ENCODE data around the gene SLC10A3. TPM values are rescaled to one million over a fixed set of nuclear protein-coding genes. Genes with fewer than 3 reads are reported as not detected.

The SLC10A3 gene
- total and polyA plus RNA-seq, 2 of the 8 experiments (the other 6 are each of a cell fraction or from before 2014, with no cell fraction given): 6.8 to 9.5 TPM

GRCh38 chrX:154511761-154512160, 21.3 kb upstream of the SLC10A3 start:
- Histone ChIP-seq H2AFZ (ENCODE audit: low read length) (no peak overlapping the region), H3K56ac (replicated peaks; ENCODE audit: insufficient read length, low read depth, low read length) (no peak overlapping the region), H3K23me2 (ENCODE audit: low read depth, low read length) (peaks cover 6% of the 10 kb centered on the region), H3K9ac (replicated peaks in 1 of 4; ENCODE audit: extremely low read depth in 1 of 4, low read depth in 3 of 4, low read length in 3 of 4) (no peak overlapping the region), H3K79me1 (ENCODE audit: low read depth, low read length) (no peaks in the 10 kb centered on the region), H4K5ac (ENCODE audit: insufficient read length, low read depth, low read length) (no peak overlapping the region), H3K4me3 (ENCODE audit: extremely low read depth in 1 of 4, insufficient read depth in 2 of 4, low read depth in 3 of 4, low read length in 4 of 4) (no peak overlapping the region), H4K91ac (replicated peaks; ENCODE audit: insufficient read length, low read length) (no peak overlapping the region), H3K9me3 (ENCODE audit: insufficient read depth in 2 of 2, low read depth in 1 of 2, low read length in 1 of 2) (no peaks in the 10 kb centered on the region), H2BK120ac (replicated peaks; ENCODE audit: low read depth, low read length) (no peak overlapping the region), H3K23ac (ENCODE audit: insufficient read length) (no peak overlapping the region), H2AK5ac (ENCODE audit: low read depth, low read length) (no peak overlapping the region), H4K8ac (ENCODE audit: extremely low read depth, insufficient read depth, low read length) (no peak overlapping the region), H3K4ac (replicated peaks; ENCODE audit: insufficient read length, low read depth, low read length) (no peak overlapping the region), H2BK20ac (ENCODE audit: low read length) (no peak overlapping the region), H3K4me2 (ENCODE audit: insufficient read depth in 1 of 2, low read depth in 2 of 2, low read length in 2 of 2) (no peak overlapping the region), H4K20me1 (replicated peaks in 1 of 2; ENCODE audit: control insufficient read depth in 1 of 2, insufficient read depth in 2 of 2, low read length in 2 of 2) (no peaks in the 10 kb centered on the region), H2BK12ac (ENCODE audit: low read depth, low read length) (no peak overlapping the region), H2BK15ac (ENCODE audit: low read length) (no peak overlapping the region), H3K14ac (ENCODE audit: insufficient read length) (no peak overlapping the region), H3K4me1 (replicated peaks in 1 of 4; ENCODE audit: control insufficient read depth in 3 of 4, insufficient read depth in 4 of 4, low read length in 3 of 4) (no peaks in the 10 kb centered on the region), H2BK5ac (ENCODE audit: low read depth, low read length) (no peak overlapping the region), H3K27ac (ENCODE audit: low read depth, low read length) (no peak overlapping the region), H3K18ac (ENCODE audit: extremely low read depth, low read length) (no peak overlapping the region), H3K36me3 (ENCODE audit: control insufficient read depth in 2 of 4, insufficient read depth in 4 of 4, low read length in 3 of 4) (no peaks in the 10 kb centered on the region), H3K79me2 (ENCODE audit: control insufficient read depth in 1 of 2, insufficient read depth in 2 of 2, low read length in 2 of 2) (no peaks in the 10 kb centered on the region), H3K27me3 (replicated peaks in 1 of 4; ENCODE audit: control insufficient read depth in 3 of 4, extremely low read depth in 1 of 4, insufficient read depth in 3 of 4, low read length in 3 of 4) (no peaks in the 10 kb centered on the region)
- DNase-seq (ENCODE audit: low read depth in 1 of 2, low spot score in 2 of 2) (no peak), FAIRE-seq (no peak)
- POLR2A ChIA-PET (ENCODE audit: partially characterized antibody): no interaction called here
- CTCF ChIA-PET (ENCODE audit: partially characterized antibody): no interaction called here
- 94% methylated on average over 7 of the region's 12 CpGs; no CpG with 5 or more reads in 1 of the 2 experiments for WGBS, 2 experiments (ENCODE audit: extremely low coverage in 1 of 2, insufficient coverage in 1 of 2, insufficient read length in 1 of 2, insufficient replicate concordance in 2 of 2, low coverage in 1 of 2, low lambda C conversion rate in 2 of 2, missing lambda C conversion rate in 1 of 2)
- TF ChIP-seq, protein P1, sequence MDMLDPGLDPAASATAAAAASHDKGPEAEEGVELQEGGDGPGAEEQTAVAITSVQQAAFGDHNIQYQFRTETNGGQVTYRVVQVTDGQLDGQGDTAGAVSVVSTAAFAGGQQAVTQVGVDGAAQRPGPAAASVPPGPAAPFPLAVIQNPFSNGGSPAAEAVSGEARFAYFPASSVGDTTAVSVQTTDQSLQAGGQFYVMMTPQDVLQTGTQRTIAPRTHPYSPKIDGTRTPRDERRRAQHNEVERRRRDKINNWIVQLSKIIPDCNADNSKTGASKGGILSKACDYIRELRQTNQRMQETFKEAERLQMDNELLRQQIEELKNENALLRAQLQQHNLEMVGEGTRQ (IDR thresholded peaks at IDR 0.05; ENCODE audit: low read length): no peak
- TF ChIP-seq, protein P2, sequence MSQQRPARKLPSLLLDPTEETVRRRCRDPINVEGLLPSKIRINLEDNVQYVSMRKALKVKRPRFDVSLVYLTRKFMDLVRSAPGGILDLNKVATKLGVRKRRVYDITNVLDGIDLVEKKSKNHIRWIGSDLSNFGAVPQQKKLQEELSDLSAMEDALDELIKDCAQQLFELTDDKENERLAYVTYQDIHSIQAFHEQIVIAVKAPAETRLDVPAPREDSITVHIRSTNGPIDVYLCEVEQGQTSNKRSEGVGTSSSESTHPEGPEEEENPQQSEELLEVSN (IDR thresholded peaks at IDR 0.05): no peak
- no peak for TF ChIP-seq EGR1 (IDR thresholded peaks at IDR 0.05; ENCODE audit: borderline replicate concordance, low read depth, low read length)
- TF ChIP-seq SP4 (IDR thresholded peaks at IDR 0.05; ENCODE audit: low read length): no peak
- TF ChIP-seq JUND (IDR thresholded peaks at IDR 0.05; ENCODE audit: low read length): no peak
- no peak for TF ChIP-seq CHD2 (IDR thresholded peaks at IDR 0.05; ENCODE audit: low read length)
- no peak for TF ChIP-seq SUZ12 (IDR thresholded peaks at IDR 0.05; ENCODE audit: low read length)
- no peak for TF ChIP-seq ATF3 (IDR thresholded peaks at IDR 0.05; ENCODE audit: insufficient read depth, low read depth, low read length)
- no peak for TF ChIP-seq TAF7 (optimal IDR thresholded peaks at IDR 0.05; ENCODE audit: borderline replicate concordance, low read depth, low read length)
- TF ChIP-seq NRF1 (IDR thresholded peaks at IDR 0.05; ENCODE audit: low read depth, low read length): no peak
- TF ChIP-seq SIRT6 (IDR thresholded peaks at IDR 0.05; ENCODE audit: low read length): no peak
- no peak for TF ChIP-seq EP300 (IDR thresholded peaks at IDR 0.05; ENCODE audit: borderline replicate concordance in 1 of 2, low read depth in 2 of 2, low read length in 2 of 2)
- TF ChIP-seq MAX (IDR thresholded peaks at IDR 0.05): no peak

Measured in H1 (cell line).